HL-60/S4 (cell line): ENCODE results near the gene SRCIN1.
"Not testable (repeated sequence)": the region's sequence is repeated elsewhere in the genome, so short reads cannot be mapped to it uniquely, and the experiment has no call there.

ENCODE experiments used
- in situ Hi-C: fragments of 300-500 bp; cut with MboI; formaldehyde crosslinking; loops from 2 replicates; pipeline ENCODE4 v1.14.3; 2022; ENCODE audit warnings: low sequenced_read_pairs

SRCIN1 gene

DNA sequence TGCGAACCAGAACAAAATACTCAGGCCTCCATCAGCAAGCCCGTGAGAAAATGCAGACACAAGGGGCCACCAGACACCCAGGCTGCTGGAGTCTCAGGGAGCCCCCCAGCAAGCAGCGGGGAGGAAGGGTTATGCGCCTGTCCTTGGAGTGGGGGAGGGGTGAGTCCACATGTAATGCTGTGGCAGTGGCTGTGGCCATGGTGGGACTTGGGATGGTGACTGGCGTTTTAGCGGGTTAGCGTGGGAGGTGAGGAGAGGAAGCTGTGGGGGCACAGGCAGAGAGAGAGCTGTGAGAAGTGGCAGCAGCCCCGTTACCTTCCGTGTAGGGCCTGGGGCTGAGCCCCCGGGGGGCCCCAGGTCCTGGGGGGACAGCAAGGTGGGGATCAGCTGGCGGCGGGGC, 58.3 kb downstream of the SRCIN1 start:
- in situ Hi-C loops, result no loop called here

DNA sequence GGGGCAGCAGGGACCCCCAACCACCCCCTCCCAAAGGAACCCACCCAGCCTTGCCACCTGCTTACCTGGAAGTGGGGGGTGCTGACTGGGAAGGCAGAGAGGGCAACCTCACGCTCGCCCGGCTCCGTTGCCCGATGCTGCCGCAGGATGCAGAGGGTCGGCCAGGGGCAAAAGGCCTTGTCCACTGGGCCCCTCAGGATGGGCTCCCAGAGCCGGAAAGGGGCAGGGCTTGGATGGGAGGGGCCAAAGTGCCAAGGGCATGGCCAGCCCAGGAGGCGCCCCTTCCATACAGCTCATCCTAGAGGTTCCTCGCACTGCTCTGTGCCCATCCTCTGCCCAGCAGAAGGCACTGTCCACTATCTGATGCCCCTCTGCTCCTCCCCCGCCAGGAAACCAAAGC, 59.4 kb downstream of the SRCIN1 start:
- in situ Hi-C loops, result no loop called here

DNA sequence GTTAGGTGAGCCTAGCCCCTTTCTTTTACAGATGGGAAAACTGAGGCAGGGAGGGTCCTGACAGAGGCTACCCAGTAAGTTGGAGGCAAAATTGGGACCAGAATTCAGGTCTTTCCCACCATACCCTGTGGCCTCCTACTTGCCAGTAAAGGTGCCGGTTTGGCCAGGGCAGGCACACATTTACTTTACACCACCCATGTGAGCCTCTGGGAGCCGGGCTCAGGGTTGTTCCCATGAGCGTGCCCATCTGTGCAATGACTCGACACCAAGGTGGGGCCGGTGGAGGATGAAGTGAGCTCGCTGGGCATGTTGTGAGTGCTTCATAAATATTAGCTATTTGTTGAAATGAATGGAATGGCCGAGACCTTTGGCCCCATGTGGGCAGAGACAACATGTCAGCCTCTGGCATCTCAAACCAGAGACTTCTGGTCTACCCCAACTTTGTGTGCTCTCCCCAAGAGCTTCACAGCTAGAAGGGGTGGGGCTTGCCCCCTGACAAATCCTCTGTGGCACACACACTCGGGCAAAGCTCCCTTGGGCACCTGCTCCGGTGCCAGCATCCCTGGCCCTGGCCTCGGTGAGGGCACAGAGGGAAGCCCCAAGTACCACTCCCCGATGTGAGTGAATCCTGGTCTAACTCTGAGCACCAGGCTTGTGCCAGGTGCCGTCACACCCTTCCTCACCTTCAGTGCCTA, 60.1 kb downstream of the SRCIN1 start:
- in situ Hi-C loops, result no loop called here

DNA sequence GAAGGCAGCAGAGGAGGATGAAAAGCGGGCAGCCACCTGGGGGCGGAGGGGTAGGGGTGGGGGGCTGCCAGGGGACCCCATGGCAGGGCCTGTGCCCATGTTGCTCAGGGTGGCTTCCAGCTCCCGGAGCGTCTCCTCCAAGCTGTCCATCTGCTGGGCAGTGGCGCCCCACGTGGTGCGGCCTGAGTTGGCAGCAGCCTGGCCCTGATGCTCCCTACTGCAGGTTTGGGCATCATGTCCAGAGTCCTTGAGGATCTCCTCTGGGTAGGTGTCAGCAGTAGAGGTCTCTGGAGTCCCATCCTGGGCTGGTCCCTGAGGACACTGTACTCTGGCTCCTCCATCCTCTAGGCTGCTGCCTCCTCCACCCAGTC, 60.9 kb downstream of the SRCIN1 start:
- in situ Hi-C loops, result no loop called here

DNA sequence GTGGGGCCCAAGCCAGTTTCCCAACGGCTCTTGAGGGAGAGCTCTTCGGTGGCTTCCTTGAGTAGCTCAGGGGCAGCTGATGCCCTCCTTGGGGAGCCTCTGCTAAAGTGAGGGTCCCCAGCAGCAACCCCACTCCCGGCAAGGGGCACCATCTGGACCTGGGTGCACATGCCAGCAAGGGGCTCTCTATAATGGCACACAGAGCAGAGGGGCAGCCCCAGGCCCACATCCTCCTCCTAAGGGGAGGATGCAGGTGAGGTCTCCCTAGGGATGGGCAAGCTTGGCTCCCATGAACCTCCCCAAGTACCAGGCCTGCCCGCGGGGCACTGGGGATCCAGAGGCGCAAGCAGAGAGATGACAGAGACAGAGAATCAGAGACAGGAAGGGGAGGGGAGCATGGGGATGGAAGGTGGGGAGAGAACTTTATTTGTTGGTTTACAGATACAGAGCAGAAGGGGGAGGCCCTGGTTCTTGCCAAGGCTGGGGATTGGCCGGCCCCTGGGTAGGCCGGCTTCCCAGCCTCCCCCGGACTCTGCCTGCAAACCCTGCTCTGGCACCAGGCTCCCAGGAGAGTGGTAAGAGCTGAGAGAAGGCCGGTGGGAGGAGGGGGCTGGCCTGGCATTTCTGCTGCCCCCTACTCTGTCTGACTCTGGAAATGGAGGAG, 61.4 kb downstream of the SRCIN1 start:
- in situ Hi-C loops, result no loop called here

DNA sequence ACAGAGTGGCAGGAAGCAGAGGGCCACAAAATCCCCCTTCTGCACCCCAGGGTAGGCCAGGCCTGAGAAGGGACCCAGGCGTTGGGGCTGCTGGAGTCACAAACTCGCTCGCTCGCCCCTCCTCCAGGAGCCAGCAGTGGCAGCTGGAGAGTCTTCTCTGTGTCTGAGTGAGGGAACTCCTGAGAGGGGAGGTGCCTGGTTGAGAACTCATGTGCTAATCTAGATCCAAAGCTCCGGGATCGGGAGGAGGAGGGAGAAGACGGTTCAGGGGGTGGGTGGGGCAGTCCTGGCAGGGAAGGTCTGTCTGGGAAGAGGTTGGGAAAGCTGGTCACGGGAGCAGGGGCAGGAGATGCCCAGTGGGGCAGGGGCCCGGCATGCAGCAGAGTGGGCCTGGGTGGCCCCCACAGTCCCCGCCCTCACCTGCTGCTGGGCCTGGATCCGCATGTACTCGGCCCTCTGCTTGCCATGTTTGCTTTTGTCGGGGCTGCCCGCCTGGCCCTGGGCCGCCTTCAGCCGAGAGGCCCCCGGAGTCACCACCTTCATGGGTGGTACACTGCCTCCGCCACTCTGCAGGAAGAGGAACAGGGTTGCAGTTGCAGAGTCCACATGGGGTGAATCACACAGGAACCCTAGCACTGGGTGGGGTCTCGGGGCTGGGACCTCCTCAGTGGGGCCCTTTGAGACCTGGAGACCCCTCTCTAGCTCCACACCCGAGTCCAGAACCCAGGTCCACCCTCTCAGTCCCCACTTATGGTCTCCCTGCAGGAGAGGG, 62.2 kb downstream of the SRCIN1 start:
- in situ Hi-C loops, result no loop called here

DNA sequence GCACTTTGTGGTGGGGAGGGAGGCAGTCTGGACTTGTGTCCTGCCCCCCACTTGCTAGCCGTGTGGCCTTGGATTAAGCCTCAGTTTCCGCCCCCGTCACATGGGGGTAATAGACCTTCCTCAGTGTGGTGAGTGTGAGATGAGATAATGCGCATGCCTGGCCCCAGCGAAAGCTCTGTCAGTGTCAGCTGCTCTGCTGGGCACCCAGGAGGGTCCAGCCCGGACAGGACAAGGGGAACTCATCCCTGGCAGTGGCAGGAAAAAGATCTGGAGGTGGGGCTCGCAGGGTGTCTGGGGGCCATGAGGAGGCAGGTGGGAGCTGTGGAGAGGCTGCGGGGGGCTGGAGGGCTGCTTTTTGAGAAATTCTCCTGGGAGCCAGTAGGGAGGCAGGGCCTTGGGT, 63.5 kb downstream of the SRCIN1 start:
- in situ Hi-C loops, result no loop called here

DNA sequence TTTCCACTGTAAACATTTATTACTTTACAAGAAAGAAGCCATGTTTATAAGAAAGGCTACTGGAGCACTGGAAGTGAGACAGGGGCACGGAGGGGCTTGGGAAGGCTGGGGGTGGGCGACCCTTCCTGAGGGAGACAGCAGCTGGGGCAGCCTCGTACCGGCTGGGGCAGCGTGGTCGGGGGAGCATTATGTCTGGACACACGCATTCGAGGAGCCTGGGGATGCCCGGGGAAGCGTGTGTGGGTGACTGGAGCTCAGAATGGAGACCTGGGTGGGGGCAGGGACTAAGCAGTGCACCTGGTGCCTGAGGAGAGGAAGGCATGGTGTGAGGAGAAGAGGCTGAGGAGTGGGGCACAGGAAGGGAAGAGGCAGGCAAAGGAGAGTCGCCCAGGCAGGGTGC, 64.5 kb downstream of the SRCIN1 start:
- in situ Hi-C loops, result no loop called here

DNA sequence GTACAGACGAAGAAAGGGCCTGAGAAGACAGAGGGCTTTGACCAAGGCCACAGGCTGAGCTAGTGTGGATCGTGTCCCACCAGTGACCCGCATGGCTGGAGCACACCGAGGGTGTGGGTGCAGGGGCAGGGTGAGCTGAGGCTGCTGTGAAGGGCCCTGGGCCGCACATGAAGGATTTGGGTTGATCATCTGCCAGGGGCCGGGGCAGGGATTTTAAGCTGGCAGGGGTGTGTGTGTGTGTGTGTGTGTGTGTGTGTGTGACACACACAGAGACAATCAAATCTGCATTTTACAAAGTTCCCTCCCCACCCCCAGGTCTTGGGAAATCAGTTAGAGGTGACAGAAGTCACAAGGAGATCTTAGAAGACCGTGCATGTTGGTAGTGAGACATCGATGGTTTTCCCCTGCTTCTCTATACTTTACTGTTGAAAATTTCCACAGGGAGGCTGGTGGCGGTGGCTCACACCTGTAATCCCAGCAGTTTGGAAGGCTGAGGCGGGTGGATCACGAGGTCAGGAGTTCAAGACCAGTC, 65.2 kb downstream of the SRCIN1 start:
- in situ Hi-C loops, result no loop called here

DNA sequence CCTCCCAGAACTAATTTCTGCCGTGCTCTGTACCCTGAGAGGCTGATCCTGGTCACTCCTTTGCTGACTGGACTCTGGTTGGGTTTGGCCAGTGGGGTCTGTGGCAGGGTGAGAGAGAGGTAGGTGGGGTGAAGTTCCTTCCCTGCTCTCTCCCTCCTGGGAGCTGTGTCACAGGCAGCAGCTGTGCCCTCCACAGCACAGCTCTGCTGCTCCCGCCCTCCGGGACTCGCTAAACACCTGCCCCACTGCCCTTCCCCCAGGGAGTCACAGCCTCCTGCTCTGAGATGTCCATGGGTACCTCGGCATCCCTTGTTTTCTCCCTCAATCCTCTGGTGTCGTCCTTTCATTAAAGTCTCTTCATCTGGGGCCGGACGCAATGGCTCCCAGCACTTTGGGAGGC, 66.4 kb downstream of the SRCIN1 start:
- in situ Hi-C loops, result loop anchor here (10.0 kb wide), 1 partner anchor 65 kb away; no protein-coding TSS in a partner anchor

DNA sequence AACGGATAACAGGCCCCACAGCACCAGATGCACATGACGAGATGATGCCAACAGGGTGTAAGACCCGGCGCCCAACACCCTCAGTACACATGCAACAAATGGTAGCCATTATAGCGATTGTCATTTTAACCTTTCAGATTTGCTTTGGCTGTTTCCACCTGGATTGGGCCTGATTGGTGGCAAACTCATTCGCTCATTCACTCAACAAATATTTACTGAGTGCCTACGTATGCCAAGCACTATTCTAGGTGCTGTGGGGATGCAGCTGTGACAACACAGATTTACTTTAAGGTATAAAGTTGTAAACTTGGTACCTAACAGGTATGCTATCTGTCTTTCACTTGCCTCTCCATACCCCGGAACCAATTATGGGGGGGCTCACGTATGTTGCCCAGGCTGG, 66.8 kb downstream of the SRCIN1 start:
- in situ Hi-C loops, result loop anchor here (10.0 kb wide), 1 partner anchor 64 kb away; no protein-coding TSS in a partner anchor

DNA sequence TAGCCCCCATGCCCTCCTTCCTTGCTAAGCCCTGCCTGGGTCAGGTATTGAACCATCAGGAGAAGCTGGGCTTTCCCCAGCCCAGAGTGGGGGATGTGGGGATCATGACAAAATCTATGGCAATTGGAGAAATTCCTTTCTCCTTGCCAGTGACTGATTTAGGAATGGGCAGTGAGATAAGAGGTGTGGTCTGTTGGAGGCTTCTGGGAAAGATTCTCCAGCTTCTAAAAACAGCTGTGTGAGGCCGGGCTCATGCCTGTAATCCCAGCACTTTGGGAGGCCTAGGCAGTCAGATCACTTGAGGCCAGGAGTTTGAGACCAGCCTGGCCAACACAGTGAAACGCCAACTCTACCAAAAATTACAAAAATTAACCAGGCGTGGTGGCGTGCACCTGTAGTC, 69.1 kb downstream of the SRCIN1 start:
- in situ Hi-C loops, result loop anchor here (10.0 kb wide), 1 partner anchor 62 kb away; no protein-coding TSS in a partner anchor

DNA sequence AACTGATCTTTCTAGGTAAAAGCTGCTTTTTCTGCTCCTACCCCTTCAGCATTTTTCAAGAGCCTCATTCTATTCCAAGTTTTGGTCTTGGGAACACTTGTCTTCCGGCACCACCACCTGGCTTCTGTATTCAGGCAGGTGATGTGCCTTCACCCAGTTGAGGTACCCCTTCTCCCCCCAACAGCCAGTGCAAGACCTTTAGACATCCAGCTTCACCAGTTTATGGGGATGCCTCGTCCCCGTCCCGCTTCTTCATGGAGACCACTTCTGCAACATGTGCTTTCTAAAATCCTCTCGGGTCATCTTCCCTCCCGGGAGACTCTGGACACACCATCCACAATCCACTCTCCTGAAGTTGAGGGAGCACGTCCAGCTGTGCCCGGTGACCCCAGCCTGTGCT, 69.9 kb downstream of the SRCIN1 start:
- in situ Hi-C loops, result loop anchor here (10.0 kb wide), 1 partner anchor 61 kb away; no protein-coding TSS in a partner anchor

DNA sequence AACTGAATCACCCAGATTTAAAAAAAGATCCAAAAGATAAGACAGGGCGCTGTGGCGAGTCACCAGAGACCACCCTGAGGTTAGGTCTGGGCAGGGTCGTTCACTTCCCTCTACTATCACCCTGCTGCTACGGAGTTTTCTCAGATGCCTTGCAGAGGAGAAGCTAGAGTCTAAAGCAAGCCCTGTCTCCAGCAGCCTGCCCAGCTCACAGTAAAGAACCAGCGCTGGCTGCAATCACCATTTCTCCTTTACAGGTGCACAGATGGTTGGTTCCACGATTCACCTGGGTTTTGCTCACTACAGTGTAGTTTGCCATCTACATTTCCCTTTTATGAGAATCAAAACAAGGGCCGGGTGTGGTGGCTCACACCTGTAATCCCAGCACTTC, 71.3 kb downstream of the SRCIN1 start:
- in situ Hi-C loops, result loop anchor here (10.0 kb wide), 1 partner anchor 60 kb away; no protein-coding TSS in a partner anchor

DNA sequence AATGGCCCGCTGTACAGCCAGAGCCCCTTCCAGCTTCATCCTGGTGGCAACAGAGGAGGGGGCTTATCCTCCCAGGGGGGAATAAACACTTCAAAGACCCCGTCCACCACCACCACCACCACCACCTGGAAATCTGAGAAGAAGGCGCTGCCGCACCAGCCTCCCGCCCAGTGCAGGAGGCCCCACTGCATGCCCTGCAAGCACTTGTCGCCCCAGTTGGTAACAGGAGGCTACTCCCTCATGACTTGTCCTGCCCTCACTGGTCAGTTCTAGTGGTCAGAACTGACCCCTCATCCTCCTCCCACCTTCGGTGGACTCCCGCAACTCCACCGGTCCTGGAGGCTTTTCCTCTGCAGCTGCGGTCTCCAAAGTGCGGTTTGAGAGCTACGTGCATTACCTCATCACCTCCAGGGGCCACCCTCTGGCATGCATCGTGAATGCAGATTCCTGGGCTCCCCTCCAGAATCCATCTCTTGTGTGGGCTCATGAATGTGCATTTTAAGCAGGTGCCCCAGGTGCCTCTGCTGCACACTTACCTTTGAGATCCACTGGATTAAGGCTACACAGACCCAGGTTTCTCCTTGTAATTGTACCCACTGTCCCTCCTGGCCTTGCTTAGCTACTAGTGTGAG, 71.8 kb downstream of the SRCIN1 start:
- in situ Hi-C loops, result loop anchor here (10.0 kb wide), 1 partner anchor 59 kb away; no protein-coding TSS in a partner anchor

DNA sequence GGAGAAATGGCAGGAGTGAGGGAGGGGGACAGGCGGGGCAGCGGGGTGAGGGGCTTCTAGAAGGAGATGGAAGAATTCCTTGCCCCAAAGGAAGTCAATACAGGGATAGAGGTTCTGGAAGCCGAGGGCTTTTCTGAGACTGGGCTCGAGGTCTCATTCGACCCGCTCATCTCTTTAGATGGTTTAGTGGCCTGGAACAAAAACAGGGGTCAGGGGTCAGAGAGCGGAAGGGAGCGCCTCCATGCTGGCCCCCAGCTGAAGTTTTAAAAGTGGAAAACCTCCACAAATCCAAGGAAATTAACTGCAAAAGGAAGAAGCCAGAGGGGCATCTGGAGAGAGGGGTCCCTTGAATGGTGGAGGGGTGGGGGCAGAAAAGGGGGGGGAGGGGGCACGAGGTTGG, 72.5 kb downstream of the SRCIN1 start:
- in situ Hi-C loops, result loop anchor here (10.0 kb wide), 1 partner anchor 58 kb away; no protein-coding TSS in a partner anchor

DNA sequence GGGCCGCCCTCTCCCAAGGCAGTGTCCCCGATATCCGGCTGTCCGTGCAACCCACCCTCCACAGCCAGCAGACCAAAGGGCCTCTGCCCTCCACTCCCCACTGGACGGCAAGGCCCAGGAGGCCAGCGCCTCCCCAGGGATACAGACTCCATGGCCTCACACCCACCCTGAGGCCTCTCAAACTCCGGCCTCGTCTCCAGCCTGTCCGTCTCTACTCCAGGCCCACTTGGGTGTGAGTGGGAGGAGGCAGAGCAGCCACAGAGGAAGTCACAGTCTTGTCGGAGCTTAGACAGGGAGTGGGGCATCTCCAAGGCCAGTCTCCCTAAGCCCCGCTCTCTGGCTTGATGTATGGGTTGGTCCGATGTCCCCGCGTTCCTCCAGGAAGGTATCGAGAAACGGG, 73.3 kb downstream of the SRCIN1 start:
- in situ Hi-C loops, result loop anchor here (10.0 kb wide), 1 partner anchor 58 kb away; no protein-coding TSS in a partner anchor

DNA sequence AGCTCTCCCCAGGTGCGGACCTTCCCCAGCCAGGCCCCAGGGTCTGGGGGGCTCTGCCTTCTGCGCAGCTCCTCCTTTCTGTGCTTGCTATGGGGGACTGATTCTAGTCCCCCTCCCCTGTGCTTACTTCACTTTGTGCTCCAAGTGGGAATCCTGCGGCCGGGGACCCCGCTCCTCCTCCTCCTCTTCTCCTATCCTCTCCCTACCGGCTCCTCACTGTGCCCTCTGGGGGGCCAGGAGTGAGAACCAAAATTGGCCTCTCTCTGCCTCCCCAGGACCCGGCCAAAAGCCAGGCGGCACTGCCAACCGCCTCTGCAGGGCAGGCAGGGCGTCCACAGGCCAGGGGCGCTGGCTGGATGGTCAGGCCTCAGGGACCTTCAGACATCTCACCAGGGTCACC, 74.0 kb downstream of the SRCIN1 start:
- in situ Hi-C loops, result loop anchor here (10.0 kb wide), 1 partner anchor 57 kb away; no protein-coding TSS in a partner anchor

DNA sequence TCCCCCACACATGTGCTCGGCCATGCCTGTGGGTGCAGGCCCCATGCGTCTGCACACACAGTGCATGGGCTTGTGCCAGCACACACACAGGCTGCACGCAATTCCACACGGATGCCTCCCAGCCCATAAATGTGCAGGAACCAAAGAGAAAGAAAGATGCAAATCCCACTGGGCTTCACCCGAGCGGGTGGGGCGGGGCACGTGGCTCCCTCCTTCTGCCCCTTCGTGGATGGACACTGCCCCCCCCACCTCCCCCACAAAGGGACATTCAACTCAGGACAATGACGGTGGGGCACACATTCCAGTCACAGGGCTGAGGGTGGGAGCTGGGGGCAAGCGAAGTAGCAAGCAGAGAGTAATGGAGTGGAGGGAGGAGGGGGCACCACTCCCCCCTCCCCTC, 74.9 kb downstream of the SRCIN1 start:
- in situ Hi-C loops, result loop anchor here (10.0 kb wide), 1 partner anchor 56 kb away; no protein-coding TSS in a partner anchor

DNA sequence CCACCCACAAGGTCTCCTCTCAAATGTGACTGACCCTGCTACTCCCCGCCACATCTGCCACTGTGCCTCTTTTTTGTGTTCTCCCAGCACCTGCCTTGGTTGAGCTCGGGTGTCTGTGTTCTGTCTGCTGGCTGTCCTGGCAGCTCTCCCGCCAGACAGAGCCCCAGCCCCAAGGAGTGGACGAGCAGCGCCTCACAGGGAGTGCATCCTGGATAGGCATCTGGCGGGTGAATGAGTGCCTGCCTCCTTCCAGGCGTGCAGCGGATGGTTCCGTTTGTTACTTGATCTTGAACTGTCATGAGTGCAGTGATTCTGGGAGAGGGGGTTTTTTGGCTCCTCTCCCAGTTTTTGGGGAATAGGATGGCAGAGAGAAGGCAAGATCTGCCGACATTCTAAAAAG, 77.6 kb downstream of the SRCIN1 start:
- in situ Hi-C loops, result not testable (repeated sequence)

DNA sequence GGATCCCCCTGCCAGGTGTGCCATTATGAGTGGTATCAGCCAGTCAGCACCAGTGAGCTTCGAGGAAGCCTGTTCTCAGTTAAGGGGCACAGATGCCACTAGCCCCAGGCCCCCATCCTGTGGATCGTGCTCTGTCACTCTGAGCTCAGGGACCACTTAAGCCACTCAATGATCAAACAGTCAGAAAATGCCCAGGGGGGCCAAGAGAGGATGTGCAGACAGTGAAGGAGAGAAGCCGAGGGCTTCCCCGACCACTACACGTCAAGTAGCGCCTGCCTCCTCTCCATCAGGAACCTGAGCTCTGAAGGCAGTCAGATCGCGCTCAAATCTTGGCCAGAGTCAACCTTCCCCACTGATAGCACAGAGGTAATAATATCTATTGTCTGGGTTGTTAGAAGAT, 79.2 kb downstream of the SRCIN1 start:
- in situ Hi-C loops, result not testable (repeated sequence)
